HG02588 (cell line): ENCODE results near the gene ZNF555.

Experiments
- ATAC-seq: cut with Tn5 transposase; IDR thresholded peaks from one replicate; pipeline ENCODE4 v1.9.1; 2021; ENCODE audit warnings: mild to moderate bottlenecking, moderate library complexity; ENCODE audit not compliant: unreplicated experiment

ZNF555 gene

GRCh38 chr19:2822846-2823245 lies 18.4 kb upstream of the ZNF555 start:
- no peak for ATAC-seq

DNA sequence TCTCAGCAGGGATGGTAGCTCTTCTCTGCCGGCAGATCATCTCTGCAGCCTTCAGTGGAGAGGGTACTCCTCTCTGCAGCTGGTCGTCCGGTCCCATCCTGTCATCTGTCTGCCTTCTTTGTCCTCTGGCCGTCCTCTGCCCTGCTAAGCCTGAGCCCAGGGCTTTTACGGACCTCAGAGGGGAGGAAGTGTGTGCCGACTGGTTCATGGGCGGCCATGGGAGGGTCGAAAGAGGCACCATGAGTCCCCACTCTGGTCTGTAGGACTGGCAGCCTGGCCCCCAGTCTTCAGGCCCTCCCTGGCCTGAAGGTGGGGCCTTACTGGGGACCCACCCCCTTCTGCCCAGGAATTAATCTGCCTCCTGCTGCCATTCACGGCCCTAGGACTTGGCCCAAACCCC lies 17.6 kb upstream of the ZNF555 start:
- no peak for ATAC-seq

DNA sequence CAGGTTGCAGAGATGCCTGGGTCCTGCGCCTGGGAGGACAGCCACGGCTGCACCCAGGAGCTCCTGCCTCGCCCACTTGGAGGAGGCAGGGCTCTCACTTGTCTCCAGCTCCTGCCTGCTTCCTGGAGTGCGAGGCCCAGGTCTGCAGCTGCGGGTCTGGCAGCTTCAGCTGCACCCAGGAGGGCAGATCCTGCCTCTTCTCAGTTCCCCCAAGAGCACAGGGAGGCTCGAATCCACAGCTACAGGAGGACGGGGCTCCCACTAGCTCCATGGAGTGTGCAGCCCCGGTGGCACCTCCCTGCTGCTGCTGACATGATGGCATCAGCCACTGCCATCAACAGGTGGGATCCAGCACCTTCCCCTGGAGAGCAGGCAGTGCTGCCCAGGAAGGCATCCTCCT lies 17.1 kb upstream of the ZNF555 start:
- no peak for ATAC-seq

- ATAC-seq = no peak
Observed at GRCh38 chr19:2827022-2827421, 14.3 kb upstream of the ZNF555 start.

DNA sequence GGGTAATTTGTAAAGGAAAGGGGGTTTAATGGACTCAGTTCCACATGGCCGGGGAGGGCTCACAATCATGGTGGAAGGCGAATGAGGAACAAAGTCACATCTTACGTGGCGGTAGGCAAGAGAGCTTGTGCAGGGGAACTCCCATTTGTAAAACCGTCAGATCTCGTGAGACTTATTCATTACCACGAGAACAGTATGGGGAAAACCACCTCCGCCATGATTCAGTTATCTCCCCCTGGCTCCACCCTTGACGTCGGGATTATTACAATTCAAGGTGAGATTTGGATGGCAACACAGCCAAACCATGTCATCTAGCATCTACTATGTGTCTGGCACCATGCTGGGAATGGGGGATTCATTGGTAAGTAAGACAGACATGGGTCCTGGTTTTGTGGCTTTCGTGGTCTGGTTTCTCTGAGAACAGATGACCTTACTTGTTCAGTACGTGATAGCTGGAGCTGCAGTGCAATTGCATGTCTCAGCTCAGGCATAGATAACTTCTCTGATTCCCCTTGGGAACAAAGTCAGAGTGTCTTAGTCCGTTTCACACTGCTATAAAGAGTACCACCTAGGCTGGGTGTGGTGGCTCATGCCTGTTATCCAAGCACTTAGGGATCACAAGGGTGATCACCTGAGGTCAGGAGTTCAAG lies 13.3 kb upstream of the ZNF555 start:
- no peak for ATAC-seq

GRCh38 chr19:2834294-2834871 lies 6.9 kb upstream of the ZNF555 start:
- no peak for ATAC-seq

DNA sequence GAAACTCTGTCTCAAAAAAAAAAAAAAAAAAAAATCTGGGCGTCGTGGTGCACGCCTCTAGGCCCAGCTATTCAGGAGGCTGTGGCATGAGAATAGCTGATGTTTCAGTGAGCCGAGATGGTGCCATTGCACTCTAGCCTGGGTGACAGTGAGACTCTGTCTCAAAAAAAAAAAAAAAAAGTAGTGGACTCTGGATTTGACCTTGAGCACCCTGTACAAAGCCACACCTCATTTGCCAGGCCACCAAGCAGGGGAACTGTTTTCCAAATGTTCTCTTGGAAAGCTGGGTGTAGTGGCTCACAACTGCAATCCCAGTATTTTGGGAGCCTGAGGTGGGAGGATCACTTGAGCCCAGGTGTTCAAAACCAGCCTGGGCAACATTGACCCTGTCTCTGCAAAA lies 3.8 kb upstream of the ZNF555 start:
- no peak for ATAC-seq

DNA sequence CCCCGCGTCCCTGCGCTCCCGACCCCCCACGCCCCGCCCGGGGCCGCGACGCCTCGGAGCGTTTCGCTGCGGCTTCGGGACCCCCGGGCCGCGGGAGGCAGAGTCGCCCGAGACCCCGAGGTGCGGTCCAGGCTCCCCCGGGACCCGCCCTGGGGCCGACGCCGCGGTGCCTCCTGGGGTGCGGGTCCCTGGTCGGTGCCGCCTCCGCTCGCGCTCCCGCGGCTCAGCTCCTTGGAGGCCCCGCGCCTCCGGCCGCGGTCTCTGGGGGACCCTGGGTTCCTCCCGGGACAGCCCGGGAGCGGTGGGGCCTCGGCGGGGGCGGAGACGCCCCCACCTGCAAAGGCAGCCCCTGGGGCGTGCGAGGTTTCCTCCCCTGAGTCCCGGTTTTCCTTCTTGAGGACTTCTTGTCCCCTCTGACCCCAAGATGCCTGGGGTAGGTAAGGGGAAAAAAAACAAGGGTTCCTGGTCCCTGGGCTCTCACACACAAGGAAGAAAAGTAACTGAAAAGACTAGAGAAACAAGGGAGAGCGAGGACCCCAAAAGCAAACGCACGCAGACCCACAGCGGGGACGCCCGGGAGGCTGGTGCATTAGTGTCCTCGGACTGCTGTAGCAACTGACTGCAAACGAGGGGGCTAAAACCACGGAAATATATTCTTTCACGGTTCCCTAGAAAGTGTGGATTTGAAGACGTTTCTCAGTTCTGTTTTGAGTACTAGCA lies 740 bp downstream of the ZNF555 start:
- ATAC-seq = no peak

- no peak for ATAC-seq
Observed at GRCh38 chr19:2845107-2845506, 3.8 kb downstream of the ZNF555 start.

- no peak for ATAC-seq
Observed at GRCh38 chr19:2846180-2846894, 5.1 kb downstream of the ZNF555 start.

GRCh38 chr19:2847507-2847906 lies 6.2 kb downstream of the ZNF555 start:
- no peak for ATAC-seq

GRCh38 chr19:2848616-2849015 lies 7.3 kb downstream of the ZNF555 start:
- ATAC-seq = no peak

DNA sequence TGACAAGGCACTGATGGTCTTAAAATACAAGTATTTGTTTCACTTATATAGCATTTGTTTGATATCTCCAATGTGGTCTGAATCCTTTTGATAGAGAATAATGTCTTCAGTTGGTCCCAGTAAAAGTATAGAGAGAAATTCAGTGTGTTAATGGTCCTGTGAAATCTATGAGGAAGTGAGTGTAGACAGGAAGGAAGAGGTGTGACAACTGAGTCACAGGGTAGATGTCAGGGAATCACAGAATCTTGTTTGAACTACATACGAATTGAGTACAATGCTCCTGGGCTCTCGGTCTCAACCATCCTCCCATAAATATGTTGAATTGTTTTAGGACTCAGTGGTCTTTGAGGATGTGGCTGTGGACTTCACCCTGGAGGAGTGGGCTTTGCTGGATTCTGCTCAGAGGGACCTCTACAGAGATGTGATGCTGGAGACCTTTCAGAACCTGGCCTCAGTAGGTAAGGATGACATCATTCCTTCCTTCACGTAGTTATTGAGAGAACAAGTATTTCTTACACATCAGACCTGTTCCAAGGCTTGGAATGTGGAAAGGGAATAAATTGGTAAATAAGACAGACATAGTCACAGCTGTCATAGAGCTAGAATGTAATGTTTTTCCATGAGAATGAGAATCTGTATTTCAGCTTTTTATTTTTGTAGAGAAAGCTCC lies 9.1 kb downstream of the ZNF555 start:
- no peak for ATAC-seq

DNA sequence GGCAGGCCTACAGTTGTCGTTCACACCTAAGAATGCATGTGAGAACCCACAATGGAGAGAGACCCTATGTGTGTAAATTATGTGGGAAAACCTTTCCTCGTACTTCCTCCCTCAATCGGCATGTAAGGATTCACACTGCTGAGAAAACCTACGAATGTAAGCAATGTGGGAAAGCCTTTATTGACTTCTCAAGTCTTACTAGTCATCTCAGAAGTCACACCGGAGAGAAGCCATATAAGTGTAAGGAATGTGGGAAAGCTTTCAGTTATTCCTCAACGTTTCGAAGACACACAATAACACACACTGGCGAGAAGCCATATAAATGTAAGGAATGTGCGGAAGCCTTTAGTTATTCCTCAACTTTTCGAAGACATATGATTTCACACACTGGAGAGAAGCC lies 11.3 kb downstream of the ZNF555 start:
- no peak for ATAC-seq

DNA sequence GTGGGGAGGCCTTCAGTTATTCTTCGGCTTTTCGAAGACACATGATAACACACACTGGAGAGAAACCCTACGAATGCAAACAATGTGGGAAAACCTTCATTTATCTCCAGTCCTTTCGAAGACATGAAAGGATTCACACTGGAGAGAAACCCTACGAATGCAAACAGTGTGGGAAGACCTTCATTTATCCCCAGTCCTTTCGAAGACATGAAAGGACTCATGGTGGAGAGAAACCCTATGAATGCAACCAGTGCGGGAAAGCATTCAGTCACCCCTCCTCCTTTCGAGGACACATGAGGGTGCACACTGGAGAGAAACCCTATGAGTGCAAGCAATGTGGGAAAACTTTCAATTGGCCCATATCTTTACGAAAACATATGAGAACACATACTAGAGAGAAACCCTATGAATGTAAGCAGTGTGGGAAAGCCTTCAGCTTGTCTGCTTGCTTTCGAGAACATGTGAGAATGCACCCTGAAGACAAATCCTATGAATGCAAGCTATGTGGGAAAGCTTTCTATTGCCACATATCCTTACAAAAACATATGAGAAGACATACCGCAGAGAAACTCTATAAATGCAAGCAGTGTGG lies 11.8 kb downstream of the ZNF555 start:
- ATAC-seq = no peak

DNA sequence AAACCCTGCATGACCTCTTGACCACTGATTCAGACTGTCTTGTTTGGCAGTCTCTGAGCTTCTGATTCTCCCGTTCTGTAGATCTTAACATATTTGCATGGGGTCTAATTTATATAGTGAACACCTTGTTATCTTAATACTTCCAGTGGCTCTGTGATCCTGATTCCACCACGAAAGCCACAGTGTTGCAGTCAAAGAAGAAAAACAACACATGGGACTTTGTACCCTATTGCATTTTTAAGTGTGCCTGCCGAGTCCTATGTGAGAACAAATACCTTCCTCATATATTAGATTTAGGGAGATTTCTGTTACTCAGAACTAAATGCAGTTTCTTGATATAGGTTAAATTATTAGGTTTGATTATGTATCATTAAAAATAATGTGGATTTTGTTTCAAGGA lies 13.6 kb downstream of the ZNF555 start:
- ATAC-seq = no peak

- ATAC-seq = no peak
Observed at GRCh38 chr19:2856457-2857050, 15.3 kb downstream of the ZNF555 start.

- ATAC-seq = no peak
Observed at GRCh38 chr19:2858864-2859263, 17.6 kb downstream of the ZNF555 start.

DNA sequence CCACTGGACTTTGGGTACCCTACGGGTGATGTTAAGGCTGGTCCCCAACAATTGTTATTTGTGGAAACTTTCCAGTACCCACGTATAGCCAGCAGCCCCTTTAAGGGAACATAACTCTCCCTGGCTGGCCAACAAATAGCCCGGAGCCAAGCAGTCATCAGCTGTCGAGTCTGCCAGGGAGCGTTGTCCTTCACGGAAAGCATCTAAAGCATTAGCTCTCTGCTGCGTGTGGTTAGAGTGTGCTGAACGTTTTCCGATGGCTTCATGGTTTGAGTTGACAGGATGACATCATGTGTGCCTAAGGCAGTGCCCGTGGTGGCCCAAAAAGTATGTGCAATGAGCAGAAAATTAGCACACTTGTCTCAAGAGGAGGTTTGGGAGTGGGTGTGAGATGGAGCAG lies 22.5 kb downstream of the ZNF555 start:
- no peak for ATAC-seq

GRCh38 chr19:2865334-2866100 lies 24.2 kb downstream of the ZNF555 start:
- ATAC-seq = no peak
